Duodenal mucosa (tissue), 2 donors: ENCODE results near the gene ARHGAP32.

Source experiments
- H3K27ac ChIP-seq: one replicate; pipeline ENCODE4 v1.7.0; 2013; ENCODE audit warnings: low read depth, low read length
- H3K27me3 ChIP-seq, 2 donors: one replicate each; pipeline ENCODE4 v1.7.0; 2013; ENCODE audit warnings: low read length in 2 of 2, control low read depth in 1 of 2; ENCODE audit not compliant: insufficient read depth in 2 of 2, control insufficient read depth in 1 of 2
- H3K36me3 ChIP-seq, 2 donors: one replicate each; pipeline ENCODE4 v1.7.0; 2013; ENCODE audit warnings: low read length in 2 of 2, control low read depth in 1 of 2; ENCODE audit not compliant: insufficient read depth in 2 of 2, control insufficient read depth in 1 of 2
- H3K4me1 ChIP-seq, 2 donors: one replicate each; pipeline ENCODE4 v1.7.0; 2013; ENCODE audit warnings: low read length in 2 of 2, control low read depth in 1 of 2; ENCODE audit not compliant: insufficient read depth in 2 of 2, control insufficient read depth in 1 of 2
- H3K4me3 ChIP-seq, 2 donors: one replicate each; pipeline ENCODE4 v1.7.0; 2013; ENCODE audit warnings: low read length in 2 of 2, low read depth in 1 of 2
- H3K9ac ChIP-seq, 2 donors: one replicate each; pipeline ENCODE4 v1.7.0; 2013; ENCODE audit warnings: low read length in 2 of 2, low read depth in 1 of 2
- H3K9me3 ChIP-seq, 2 donors: one replicate each; pipeline ENCODE4 v1.7.0; 2013; ENCODE audit warnings: low read length in 2 of 2, control low read depth in 1 of 2; ENCODE audit not compliant: control insufficient read depth in 1 of 2

The ARHGAP32 gene

GRCh38 chr11:129045150-129045549 lies 147.0 kb downstream of the ARHGAP32 start:
- H3K9ac ChIP-seq = no peak overlapping the region
- H3K4me1 ChIP-seq = no peaks in the 10 kb centered on the region
- no peak overlapping the region for H3K27ac ChIP-seq
- H3K27me3 ChIP-seq = no peaks in the 10 kb centered on the region
- H3K9me3 ChIP-seq = no peaks in the 10 kb centered on the region
- H3K36me3 ChIP-seq = no peaks in the 10 kb centered on the region
- no peak overlapping the region for H3K4me3 ChIP-seq

DNA sequence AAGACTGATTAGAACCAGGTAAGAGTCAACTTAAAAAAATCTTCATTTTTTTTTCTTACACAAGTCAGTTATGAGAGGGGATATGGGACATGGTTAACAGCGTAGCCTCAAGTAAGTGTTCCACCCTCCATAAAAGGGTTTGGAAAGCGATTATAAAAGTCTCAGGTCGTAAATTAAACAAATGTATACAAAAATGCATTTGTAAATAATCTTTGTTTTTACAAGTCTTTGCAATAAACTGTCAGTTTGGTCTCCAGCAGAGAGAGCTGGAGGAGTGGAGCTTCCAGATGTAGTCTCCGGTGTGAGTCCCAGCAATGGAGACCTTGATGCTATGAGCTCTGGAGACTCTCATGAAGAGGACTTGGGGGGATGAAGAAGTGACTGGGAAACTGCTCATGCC lies 149.6 kb downstream of the ARHGAP32 start:
- Histone ChIP-seq H3K9me3 (no peaks in the 10 kb centered on the region), H3K36me3 (no peaks in the 10 kb centered on the region)

DNA sequence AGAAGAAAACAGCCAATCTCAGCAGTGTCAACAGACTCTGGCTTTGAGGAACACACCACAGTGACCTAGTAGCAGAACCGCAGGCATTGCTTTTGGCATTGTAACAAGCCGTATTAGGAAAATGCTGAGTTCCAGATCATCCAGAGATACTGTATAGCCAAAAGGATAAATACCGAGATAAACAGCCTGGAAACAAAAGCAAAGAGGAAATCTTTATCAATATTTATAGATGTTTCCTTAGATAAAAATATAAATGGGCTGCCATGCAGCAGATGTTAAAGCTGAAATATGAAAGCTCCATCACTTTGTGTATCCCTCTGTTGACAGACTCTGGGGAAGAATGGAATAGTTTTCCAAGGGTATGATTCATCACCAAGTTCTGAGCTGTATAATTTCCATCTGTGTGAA lies 150.5 kb downstream of the ARHGAP32 start:
- Histone ChIP-seq H3K27me3 (no peaks in the 10 kb centered on the region), H3K9me3 (no peaks in the 10 kb centered on the region), H3K36me3 (no peaks in the 10 kb centered on the region), H3K9ac (no peak overlapping the region), H3K4me3 (no peak overlapping the region), H3K4me1 (no peaks in the 10 kb centered on the region), H3K27ac (no peak overlapping the region)

More for the DNA sequence above, 149.6 kb downstream of the ARHGAP32 start:
- no peaks in the 10 kb centered on the region for H3K27me3 ChIP-seq
- H3K27ac ChIP-seq = no peak overlapping the region
- no peak overlapping the region for H3K9ac ChIP-seq
- H3K4me3 ChIP-seq = no peak overlapping the region
- no peaks in the 10 kb centered on the region for H3K4me1 ChIP-seq

GRCh38 chr11:129040934-129041333 lies 151.2 kb downstream of the ARHGAP32 start:
- H3K27me3 ChIP-seq = no peaks in the 10 kb centered on the region
- H3K9ac ChIP-seq = no peak overlapping the region
- H3K36me3 ChIP-seq = no peaks in the 10 kb centered on the region
- H3K9me3 ChIP-seq = no peaks in the 10 kb centered on the region
- H3K4me1 ChIP-seq = no peaks in the 10 kb centered on the region
- H3K27ac ChIP-seq = no peak overlapping the region
- no peak overlapping the region for H3K4me3 ChIP-seq

GRCh38 chr11:129035244-129035643 lies 156.9 kb downstream of the ARHGAP32 start:
- Histone ChIP-seq H3K9me3 (no peaks in the 10 kb centered on the region), H3K27me3 (no peaks in the 10 kb centered on the region), H3K36me3 (peaks cover 0 to 5% of the 10 kb centered on the region in 2 donors), H3K4me1 (peaks cover 0 to 6% of the 10 kb centered on the region in 2 donors), H3K4me3 (no peak overlapping the region), H3K27ac (no peak overlapping the region), H3K9ac (no peak overlapping the region)

- peaks cover 0 to 5% of the 10 kb centered on the region in 2 donors for H3K36me3 ChIP-seq
- no peak overlapping the region for H3K27ac ChIP-seq
- H3K27me3 ChIP-seq = no peaks in the 10 kb centered on the region
- no peak overlapping the region for H3K4me3 ChIP-seq
- peaks cover 0 to 9% of the 10 kb centered on the region in 2 donors for H3K4me1 ChIP-seq
- no peaks in the 10 kb centered on the region for H3K9me3 ChIP-seq
- no peak overlapping the region for H3K9ac ChIP-seq
Measured at GRCh38 chr11:129034001-129034400, 158.1 kb downstream of the ARHGAP32 start.

DNA sequence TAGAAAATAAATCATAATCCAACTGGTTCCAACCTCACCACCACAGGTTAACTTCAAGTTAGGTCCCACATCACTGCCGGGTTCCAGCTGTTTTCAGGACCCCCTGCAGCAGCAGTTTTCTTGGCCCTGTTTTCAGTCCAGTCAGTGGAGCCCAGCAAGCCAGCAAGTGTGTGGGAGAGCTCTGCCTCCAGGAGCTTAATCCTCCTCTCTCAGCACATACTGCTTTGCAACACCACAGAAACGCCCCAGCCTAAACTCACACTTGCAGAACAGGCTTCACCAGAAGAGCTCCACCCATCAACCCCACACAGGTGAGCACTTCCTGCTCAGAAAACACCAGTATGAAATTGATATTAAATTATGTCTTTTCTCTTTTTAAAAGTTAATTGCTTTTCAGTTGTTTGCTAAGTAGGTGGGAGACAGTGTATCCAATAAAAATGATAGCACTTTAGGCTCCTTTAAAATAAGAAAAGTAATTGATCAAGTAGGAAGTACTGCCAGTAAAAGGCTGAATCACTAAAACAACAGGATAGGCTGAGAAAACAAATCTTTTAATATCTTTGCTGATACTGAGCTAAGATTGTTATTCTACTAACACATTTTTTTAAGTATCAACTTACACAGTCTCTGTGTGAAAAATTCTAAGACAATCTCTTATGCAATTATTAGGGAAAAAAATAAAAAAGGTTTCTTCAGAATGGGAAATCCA lies 168.0 kb downstream of the ARHGAP32 start:
- peak overlapping the region; percentile 69 to 92 for H3K4me3 ChIP-seq
- H3K36me3 ChIP-seq = no peaks in the 10 kb centered on the region
- peak overlapping the region; percentile 48 for H3K27ac ChIP-seq
- H3K27me3 ChIP-seq = no peaks in the 10 kb centered on the region
- no peaks in the 10 kb centered on the region for H3K4me1 ChIP-seq
- no peaks in the 10 kb centered on the region for H3K9me3 ChIP-seq
- peak overlapping the region; percentile 53 to 88 for H3K9ac ChIP-seq

DNA sequence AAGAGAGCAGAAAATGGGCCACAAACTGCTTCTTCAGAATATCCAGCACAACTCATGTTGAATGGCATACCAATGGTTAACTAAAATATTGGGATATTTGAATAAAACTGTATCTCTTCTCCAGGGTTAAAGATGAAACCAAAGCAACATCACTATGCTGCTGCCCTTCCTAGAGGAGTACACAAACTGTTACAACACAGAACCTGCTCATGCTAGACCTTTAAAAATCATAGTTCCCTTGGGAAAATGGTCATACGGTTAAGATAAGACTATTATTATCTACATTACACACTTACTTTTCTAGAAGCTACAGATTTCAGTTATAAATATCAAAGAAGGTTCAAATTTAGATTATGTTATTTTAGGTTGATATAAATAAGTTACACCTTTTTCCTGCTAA lies 170.8 kb downstream of the ARHGAP32 start:
- Histone ChIP-seq H3K36me3 (no peaks in the 10 kb centered on the region), H3K27ac (no peak overlapping the region), H3K27me3 (no peaks in the 10 kb centered on the region), H3K4me1 (peaks cover 4 to 7% of the 10 kb centered on the region in 2 donors), H3K9me3 (no peaks in the 10 kb centered on the region), H3K4me3 (peak overlapping the region; percentile 69 to 92), H3K9ac (peak overlapping the region; percentile 20 to 51)

DNA sequence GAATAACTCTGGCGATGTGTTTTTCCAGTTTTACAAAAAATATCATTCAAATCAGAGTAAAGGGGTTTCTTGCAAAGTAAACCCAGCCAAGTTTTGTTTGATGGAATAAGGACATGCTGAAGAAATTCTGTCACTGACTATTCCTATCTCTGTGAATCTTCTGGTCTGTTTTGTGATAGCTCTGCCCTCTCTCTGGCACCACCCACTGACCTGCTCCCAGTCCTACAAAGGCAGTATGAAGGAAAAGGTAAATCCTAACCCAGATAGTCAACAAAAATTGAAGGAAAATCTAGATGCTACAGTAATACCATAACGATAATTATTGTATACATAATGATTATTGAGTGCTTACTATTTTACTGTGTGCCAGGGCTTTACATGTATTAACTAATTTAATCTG lies 173.1 kb downstream of the ARHGAP32 start:
- Histone ChIP-seq H3K27ac (no peak overlapping the region), H3K36me3 (no peaks in the 10 kb centered on the region)

DNA sequence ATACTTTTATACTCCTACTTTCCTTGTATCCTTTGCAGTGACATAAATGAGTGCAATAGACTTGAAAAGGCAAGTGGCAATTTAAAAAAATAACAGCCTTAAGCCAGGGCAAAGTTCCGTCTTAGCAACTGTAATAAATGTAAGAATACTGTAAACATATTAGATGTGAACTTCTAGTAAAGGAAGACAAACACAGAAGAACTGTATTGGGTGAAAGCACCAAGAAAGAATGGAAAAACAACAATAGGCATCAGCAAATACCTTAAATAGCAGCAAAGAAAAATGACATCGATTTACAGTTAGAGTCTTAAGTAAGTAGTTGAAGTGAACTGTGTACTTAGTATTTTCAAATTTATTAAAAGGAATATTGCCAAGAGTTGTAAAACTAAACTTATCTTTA lies 174.0 kb downstream of the ARHGAP32 start:
- Histone ChIP-seq H3K4me3 (peak overlapping the region; percentile 33 to 49), H3K4me1 (peaks cover 11 to 20% of the 10 kb centered on the region in 2 donors), H3K9ac (no peak overlapping the region), H3K9me3 (no peaks in the 10 kb centered on the region), H3K27ac (no peak overlapping the region), H3K27me3 (no peaks in the 10 kb centered on the region), H3K36me3 (no peaks in the 10 kb centered on the region)

More for the DNA sequence above, 173.1 kb downstream of the ARHGAP32 start:
- no peaks in the 10 kb centered on the region for H3K27me3 ChIP-seq
- no peak overlapping the region for H3K9ac ChIP-seq
- peak overlapping the region; percentile 33 to 49 for H3K4me3 ChIP-seq
- H3K9me3 ChIP-seq = no peaks in the 10 kb centered on the region
- peaks cover 11 to 17% of the 10 kb centered on the region in 2 donors for H3K4me1 ChIP-seq
